Rectal smooth muscle tissue (tissue), 1 donor: ENCODE measurements around the gene ABHD12.

Experiments
- H3K27ac ChIP-seq: one replicate; pipeline ENCODE4 v1.7.0; 2013; ENCODE audit warnings: low read depth, low read length, inconsistent platforms
- H3K27me3 ChIP-seq: one replicate; pipeline ENCODE4 v1.7.0; 2013; ENCODE audit warnings: low read length; ENCODE audit not compliant: control insufficient read depth, insufficient read depth
- H3K36me3 ChIP-seq: one replicate; pipeline ENCODE4 v1.7.0; 2013; ENCODE audit warnings: low read length; ENCODE audit not compliant: control insufficient read depth, insufficient read depth
- H3K4me1 ChIP-seq: one replicate; pipeline ENCODE4 v1.7.0; 2013; ENCODE audit warnings: low read length; ENCODE audit not compliant: control insufficient read depth, insufficient read depth
- H3K4me3 ChIP-seq: one replicate; pipeline ENCODE4 v1.7.0; 2013; ENCODE audit warnings: low read length
- H3K9ac ChIP-seq: one replicate; pipeline ENCODE4 v1.7.0; 2013; ENCODE audit warnings: low read length

ABHD12 gene

GRCh38 chr20:25378189-25378883 lies 12.3 kb downstream of the ABHD12 start:
- H3K4me1 ChIP-seq: peaks cover 2% of the 10 kb centered on the region

DNA sequence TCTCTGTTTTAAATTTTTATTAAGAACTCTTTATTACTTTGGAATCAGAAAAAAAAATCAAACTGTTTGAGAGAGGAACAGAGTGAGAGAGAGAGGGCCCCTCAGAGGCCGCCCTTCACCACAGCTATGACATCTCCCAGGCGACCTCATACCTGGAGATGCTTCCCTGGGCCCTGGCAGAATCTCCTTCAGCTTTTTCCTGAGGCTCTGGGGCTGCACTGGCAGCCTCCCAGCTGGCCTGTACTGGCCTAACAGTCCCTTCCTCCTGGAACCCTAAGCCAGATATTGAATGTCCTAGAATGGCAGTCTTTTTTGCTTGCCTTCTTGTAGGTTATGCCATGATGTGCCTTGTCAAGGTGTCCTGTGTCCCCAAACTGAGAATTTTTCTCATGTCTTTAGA lies 13.7 kb downstream of the ABHD12 start:
- H3K36me3 ChIP-seq: no peaks in the 10 kb centered on the region
- peaks cover 2% of the 10 kb centered on the region for H3K4me1 ChIP-seq
- no peak overlapping the region for H3K9ac ChIP-seq
- no peak overlapping the region for H3K4me3 ChIP-seq
- H3K27me3 ChIP-seq: no peaks in the 10 kb centered on the region
- H3K27ac ChIP-seq: no peak overlapping the region

More at GRCh38 chr20:25378189-25378883, 12.3 kb downstream of the ABHD12 start:
- Histone ChIP-seq H3K27ac (no peak overlapping the region), H3K9ac (no peak overlapping the region), H3K36me3 (no peaks in the 10 kb centered on the region), H3K27me3 (no peaks in the 10 kb centered on the region), H3K4me3 (no peak overlapping the region)

- Histone ChIP-seq H3K27me3 (no peaks in the 10 kb centered on the region), H3K36me3 (no peaks in the 10 kb centered on the region), H3K4me1 (peaks cover 2% of the 10 kb centered on the region), H3K27ac (peak overlapping the region; percentile 40), H3K9ac (no peak overlapping the region), H3K4me3 (no peak overlapping the region)
Observed at GRCh38 chr20:25376236-25376635, 14.4 kb downstream of the ABHD12 start.

GRCh38 chr20:25374842-25375241 lies 15.8 kb downstream of the ABHD12 start:
- H3K4me1 ChIP-seq: peaks cover 2% of the 10 kb centered on the region
- H3K36me3 ChIP-seq: no peaks in the 10 kb centered on the region
- H3K27me3 ChIP-seq: no peaks in the 10 kb centered on the region
- no peak overlapping the region for H3K9ac ChIP-seq
- H3K4me3 ChIP-seq: no peak overlapping the region
- H3K27ac ChIP-seq: no peak overlapping the region

GRCh38 chr20:25372584-25373336 lies 17.9 kb downstream of the ABHD12 start:
- no peak overlapping the region for H3K27ac ChIP-seq
- H3K36me3 ChIP-seq: no peaks in the 10 kb centered on the region
- H3K4me3 ChIP-seq: no peak overlapping the region
- H3K9ac ChIP-seq: no peak overlapping the region
- H3K4me1 ChIP-seq: peaks cover 2% of the 10 kb centered on the region
- H3K27me3 ChIP-seq: no peaks in the 10 kb centered on the region

DNA sequence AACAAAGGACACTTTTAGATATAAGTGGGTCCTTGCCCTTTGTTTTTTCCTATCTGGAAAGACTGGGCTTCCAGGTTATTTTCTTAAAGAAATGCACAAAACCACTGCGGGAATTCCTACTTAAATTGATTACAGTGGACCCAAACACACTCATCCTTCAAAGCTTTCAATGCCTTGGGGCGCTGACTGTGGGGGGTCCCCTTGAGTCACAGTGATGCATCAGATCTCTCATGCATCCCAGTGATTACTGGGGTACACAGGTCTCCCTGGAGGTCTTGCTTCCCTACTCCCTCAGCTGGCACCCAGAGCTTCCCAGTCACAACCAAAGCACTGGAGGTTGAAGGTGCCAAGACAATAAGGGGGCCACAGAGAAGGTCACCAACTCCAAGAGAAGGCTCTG lies 20.7 kb downstream of the ABHD12 start:
- H3K4me1 ChIP-seq: no peaks in the 10 kb centered on the region
- H3K27me3 ChIP-seq: no peaks in the 10 kb centered on the region
- no peaks in the 10 kb centered on the region for H3K36me3 ChIP-seq
- no peak overlapping the region for H3K4me3 ChIP-seq
- H3K27ac ChIP-seq: no peak overlapping the region
- no peak overlapping the region for H3K9ac ChIP-seq

DNA sequence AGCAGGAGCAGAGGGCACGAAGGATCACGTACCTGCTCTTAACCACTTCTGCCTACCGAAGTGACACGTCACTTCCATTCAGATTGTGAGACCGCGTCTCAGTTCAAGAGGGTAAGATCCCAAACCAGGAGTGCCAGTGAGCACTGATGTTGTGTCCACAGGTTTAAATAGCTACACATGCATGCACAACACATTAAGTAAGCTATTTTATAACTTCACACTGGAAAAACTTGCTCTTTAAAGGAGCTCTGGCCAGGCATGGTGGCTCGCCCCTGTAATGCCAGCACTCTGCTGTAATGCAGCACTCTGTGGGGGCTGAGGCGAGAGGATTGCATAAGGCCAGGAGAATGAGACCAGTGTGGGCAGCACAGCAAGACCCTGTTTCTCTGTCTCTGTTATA lies 21.1 kb downstream of the ABHD12 start:
- H3K27me3 ChIP-seq: no peaks in the 10 kb centered on the region
- no peak overlapping the region for H3K27ac ChIP-seq
- H3K4me1 ChIP-seq: no peaks in the 10 kb centered on the region
- no peaks in the 10 kb centered on the region for H3K36me3 ChIP-seq
- H3K4me3 ChIP-seq: no peak overlapping the region
- no peak overlapping the region for H3K9ac ChIP-seq

DNA sequence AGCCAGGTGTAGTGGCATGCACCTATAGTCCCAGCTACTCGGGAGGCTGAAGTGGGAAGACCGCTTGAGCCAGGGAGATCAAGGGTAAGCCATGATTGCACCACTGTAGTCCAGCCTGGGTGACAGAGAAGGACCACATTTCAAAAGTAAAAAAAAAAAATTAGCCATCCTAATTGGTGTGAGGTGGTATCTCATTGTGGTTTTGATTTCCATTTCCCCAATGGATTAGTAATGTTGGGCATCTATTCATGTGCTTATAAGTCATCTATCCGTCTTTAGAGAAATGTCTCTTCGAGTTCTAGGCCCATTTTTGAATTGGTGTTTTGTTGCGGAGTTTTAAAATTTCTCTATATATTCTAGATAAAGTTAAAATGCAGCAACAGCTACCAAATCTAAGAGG lies 21.7 kb downstream of the ABHD12 start:
- Histone ChIP-seq H3K27ac (no peak overlapping the region), H3K36me3 (no peaks in the 10 kb centered on the region), H3K4me1 (no peaks in the 10 kb centered on the region), H3K9ac (no peak overlapping the region), H3K27me3 (no peaks in the 10 kb centered on the region), H3K4me3 (no peak overlapping the region)

GRCh38 chr20:25368526-25368925 lies 22.1 kb downstream of the ABHD12 start:
- Histone ChIP-seq H3K4me1 (no peaks in the 10 kb centered on the region), H3K9ac (no peak overlapping the region), H3K27ac (no peak overlapping the region), H3K27me3 (no peaks in the 10 kb centered on the region), H3K4me3 (no peak overlapping the region), H3K36me3 (no peaks in the 10 kb centered on the region)

- Histone ChIP-seq H3K4me1 (no peaks in the 10 kb centered on the region), H3K9ac (no peak overlapping the region), H3K4me3 (no peak overlapping the region), H3K27me3 (no peaks in the 10 kb centered on the region), H3K36me3 (no peaks in the 10 kb centered on the region), H3K27ac (no peak overlapping the region)
Observed at GRCh38 chr20:25364879-25365699, 25.5 kb downstream of the ABHD12 start.

DNA sequence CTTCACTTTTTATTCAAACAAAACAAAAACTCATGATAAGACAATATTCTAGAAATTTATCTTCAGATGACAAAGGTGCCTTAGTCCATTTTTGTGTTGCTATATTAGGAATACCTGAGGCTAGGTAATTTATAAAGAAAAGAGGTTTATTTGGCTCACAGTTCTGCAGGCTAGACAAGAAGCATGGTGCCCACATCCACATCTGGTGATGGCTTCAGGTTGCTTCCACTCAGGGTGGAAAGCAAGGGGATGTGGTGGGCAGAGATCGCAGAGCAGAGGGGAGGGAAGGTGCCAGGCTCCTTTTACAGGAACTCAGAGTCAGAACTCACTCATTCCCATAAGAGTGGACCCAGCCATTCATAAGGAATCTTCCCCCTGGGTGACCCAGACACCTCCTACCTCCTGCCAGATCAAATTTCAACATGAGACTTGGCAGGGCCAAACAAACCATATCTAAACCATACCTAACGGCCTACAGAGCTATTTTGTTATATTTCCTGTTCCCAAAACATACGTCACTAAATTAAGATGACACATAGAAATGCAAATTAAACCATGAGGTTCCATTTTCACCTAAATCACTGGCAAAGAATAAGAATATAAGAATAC lies 26.4 kb downstream of the ABHD12 start:
- H3K27me3 ChIP-seq: no peaks in the 10 kb centered on the region
- no peak overlapping the region for H3K27ac ChIP-seq
- H3K4me1 ChIP-seq: no peaks in the 10 kb centered on the region
- no peaks in the 10 kb centered on the region for H3K36me3 ChIP-seq
- no peak overlapping the region for H3K9ac ChIP-seq
- H3K4me3 ChIP-seq: no peak overlapping the region

DNA sequence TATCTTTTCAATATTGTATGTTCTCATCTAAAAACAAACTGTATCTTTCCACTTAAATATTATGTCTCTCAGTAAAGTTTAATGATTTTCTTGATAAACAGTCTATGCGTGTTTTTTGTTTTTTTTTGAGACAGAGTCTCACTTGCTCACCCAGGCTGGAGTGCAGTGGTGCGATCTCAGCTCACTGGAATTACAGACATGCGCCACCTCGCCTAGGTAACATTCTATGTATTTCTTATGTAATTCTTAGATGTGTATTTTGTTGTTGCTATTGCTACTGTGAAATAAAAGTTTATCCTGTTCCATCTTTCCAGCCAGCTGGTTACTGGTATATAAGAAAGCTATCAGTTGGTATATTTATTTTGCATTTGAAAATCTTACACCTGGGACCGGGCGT lies 29.4 kb downstream of the ABHD12 start:
- no peaks in the 10 kb centered on the region for H3K27me3 ChIP-seq
- no peak overlapping the region for H3K9ac ChIP-seq
- H3K27ac ChIP-seq: no peak overlapping the region
- H3K36me3 ChIP-seq: no peaks in the 10 kb centered on the region
- no peaks in the 10 kb centered on the region for H3K4me1 ChIP-seq
- H3K4me3 ChIP-seq: no peak overlapping the region
